ENCODE results near the gene CAPN5. TPM values are rescaled to one million over a fixed set of nuclear protein-coding genes. Genes with fewer than 3 reads are reported as not detected.

CAPN5 gene
- total RNA-seq, 1 donor from 2014 or later: 19.4 TPM

DNA sequence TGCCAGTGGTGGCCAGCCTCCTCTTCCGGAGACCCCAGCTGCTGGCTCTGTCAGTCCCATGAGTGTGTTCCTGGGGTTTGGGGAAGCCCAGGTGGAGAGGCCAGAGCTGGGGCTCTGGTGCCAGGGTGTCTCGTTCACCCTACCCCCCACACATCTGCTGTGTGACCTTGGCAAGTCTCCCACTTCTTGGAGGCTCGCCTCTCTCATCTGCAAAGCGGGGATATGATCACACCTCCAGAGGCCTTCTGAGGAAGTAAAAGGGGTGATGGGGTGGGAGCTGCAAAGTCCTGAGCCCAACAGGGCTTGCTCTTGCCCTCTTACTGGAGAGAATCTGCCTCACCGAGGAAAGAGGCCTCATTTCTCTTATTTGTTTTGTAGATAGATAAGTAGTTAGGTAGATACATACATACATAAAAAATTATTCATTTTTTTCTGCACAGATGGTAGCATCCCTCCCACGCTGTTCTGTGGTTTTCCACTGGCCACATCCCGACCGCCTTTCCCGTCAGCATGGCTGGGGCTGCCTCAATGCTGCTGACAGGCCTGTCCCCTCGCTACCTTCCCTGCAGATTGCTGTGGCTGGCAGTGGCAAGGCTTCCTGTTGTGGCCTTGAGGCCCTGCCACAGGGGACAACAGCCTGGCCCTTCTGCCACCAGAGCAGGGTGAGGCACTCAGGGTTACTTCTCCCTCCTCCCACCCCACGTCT lies 85.2 kb downstream of the CAPN5 start:
- DNase-seq (ENCODE audit: low read depth): no peak

GRCh38 chr11:77152846-77153245 lies 86.1 kb downstream of the CAPN5 start:
- DNase-seq (ENCODE audit: low read depth): no peak

DNA sequence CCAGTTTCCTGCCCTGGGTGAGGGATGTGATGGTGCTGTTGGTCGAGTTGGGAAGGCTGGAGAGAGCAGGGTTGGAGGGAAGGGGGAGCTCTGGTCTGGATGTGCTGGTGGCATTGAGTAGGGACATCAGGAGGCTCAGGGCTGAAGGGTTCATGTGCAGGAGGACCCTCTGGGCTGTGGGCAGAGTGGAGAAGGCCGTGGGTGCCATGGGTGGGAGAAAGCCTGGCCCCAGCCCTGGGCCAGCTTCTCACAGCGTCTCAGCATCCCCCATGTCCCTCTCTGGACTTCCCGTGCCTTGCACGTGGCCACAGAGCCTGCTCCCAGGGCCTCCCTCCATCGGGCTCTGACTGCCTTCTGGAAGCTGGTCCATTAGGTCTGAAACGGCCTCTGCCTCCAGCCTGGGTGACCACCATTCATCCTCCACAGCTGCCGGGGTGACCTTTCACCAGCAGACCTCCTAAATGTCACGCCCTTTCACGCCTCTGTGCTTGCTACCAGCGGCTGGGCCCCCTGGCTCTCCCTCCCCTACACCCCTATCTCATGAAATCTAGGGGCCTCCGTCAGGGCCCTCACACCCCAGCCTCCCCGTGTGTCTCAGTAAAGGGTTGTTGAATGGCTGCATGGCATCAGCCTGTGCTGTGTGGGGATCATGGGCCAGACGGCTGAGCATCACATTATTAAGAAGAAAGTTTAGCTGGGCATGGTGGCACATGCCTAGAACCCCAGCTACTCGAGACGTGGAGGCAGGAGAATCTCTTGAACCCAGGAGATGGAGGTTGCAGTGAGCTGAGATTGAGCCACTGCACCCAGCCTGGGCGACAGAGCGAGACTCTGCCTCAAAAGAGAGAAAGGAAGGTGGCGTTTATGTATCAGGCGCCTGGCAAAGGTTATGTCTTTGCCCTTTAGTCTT lies 86.8 kb downstream of the CAPN5 start:
- DNase-seq (ENCODE audit: low read depth): no peak

DNA sequence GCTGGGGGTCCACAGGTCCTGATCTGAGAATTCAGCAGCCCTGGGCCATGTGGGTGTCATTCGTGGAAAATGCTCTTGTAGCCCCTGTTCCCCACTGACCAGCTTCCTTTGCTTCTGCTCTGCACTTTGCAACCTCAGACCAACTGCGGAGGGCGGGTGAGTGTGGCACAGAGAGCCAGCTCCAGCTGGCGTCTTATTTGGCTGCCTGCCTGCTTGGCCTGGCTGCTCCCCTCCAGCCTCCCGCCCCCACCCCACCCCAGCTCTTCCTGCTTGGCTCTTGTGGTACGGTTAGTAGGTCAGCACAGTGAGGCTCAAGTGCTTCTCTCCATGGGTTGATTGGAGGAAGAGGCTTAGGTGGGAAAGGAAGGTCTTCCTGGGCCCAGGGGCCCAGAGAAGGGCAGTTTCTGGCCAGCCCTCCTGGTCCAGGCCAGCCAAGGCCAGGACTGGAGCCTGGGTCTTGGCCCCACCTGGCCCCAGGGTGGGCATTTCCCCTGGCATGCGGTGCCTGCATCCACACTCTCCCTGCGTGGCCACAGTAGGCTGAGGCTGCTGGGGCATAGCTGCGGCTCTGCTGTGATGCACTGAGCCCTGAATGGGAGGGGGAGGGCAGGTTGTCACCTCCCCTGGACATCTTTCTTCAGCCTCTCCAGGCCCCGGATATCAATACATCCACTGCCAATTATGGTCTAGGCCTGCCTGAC lies 87.8 kb downstream of the CAPN5 start:
- no peak for DNase-seq (ENCODE audit: low read depth)

DNA sequence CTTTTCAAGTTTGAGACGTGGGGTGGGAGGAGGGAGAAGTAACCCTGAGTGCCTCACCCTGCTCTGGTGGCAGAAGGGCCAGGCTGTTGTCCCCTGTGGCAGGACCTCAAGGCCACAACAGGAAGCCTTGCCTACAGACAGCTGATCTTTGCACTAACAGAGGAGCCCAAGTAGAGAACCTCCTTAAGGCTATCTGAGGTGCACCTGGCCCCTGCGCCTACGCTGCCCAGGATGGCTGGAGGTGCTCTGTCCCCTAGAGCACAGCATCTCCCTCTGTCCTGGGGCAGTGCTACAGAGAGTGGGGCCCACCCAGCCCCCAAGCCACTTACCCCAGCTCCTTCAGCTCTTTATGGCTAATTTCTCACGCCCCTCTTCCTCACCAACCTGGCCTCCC lies 88.3 kb downstream of the CAPN5 start:
- DNase-seq (ENCODE audit: low read depth): no peak

DNA sequence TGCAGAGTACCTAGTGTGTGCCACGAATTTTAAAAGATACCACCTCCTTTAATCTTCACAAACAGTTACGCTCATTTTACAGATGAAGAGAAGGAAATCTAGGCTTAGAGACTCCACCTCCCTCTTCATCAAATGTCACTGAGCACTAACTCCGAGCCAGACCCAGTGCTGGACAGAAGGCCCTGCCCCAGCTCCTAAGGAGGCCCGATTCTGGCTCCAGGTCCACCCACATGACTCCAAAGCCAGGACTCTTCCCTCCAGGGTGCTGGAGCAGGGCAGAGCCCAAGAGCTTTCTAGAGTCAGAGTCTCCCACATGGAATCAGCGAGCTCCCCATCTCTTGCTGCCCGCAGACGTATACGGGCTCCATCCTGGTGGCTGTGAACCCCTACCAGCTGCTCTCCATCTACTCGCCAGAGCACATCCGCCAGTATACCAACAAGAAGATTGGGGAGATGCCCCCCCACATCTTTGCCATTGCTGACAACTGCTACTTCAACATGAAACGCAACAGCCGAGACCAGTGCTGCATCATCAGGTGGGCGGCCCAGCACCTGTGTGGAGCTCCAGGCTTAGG lies 88.9 kb downstream of the CAPN5 start:
- DNase-seq (ENCODE audit: low read depth): no peak

DNA sequence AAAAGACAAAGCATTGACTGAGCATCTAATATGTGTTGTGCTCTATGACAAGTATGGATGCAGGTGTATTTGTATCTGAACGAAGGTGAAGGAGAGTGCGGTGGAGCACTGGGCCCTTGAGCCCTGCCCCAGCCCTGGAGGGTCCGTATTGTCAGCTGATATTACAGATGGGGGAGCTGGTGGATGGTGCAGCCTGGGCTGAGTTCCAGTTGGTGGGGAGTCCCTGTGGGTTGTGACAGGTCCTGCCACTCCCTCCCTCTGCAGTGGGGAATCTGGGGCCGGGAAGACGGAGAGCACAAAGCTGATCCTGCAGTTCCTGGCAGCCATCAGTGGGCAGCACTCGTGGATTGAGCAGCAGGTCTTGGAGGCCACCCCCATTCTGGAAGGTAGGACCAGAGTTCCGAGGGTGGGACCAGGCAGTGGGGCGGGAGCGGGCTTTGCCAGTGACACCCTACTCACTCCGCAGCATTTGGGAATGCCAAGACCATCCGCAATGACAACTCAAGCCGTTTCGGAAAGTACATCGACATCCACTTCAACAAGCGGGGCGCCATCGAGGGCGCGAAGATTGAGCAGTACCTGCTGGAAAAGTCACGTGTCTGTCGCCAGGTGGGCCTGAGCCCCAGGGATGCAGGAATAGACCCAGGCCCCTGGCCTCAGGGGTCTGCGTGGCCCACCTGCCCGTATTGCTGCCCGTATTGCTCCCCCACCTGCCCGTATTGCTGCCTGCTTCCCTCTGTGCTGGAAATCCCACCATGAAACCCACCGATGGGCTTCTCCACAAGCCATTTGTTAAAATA lies 89.8 kb downstream of the CAPN5 start:
- DNase-seq (ENCODE audit: low read depth): no peak

- no peak for DNase-seq (ENCODE audit: low read depth)
Observed at GRCh38 chr11:77158041-77158695, 91.4 kb downstream of the CAPN5 start.

GRCh38 chr11:77159219-77159936 lies 92.6 kb downstream of the CAPN5 start:
- no peak for DNase-seq (ENCODE audit: low read depth)

DNA sequence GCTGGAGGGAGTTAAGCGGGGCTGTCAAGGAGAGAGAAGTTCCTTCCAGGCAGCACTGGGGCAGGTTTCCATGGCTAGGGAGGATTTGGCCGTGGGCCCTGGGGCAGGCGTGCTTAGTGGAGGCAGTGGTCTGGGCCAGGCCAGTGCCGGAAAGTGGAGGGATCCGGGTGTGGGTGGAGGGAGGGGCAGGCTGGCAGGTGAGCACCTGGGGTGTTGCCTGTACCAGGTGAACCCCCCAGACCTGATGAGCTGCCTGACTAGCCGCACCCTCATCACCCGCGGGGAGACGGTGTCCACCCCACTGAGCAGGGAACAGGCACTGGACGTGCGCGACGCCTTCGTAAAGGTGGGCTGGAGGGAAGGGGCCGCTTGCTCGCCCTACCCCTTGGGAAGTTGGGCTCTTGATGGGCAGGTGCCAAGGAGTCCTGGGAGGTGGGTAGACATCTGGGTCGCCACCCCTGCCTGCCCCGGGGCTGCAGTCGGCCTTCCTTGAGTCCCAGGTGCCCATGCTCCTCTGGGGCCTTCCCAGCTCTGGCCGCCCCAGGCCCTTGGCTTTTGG lies 93.2 kb downstream of the CAPN5 start:
- DNase-seq (ENCODE audit: low read depth): no peak

GRCh38 chr11:77163271-77163670 lies 96.5 kb downstream of the CAPN5 start:
- DNase-seq (ENCODE audit: low read depth): no peak

GRCh38 chr11:77165066-77165465 lies 98.3 kb downstream of the CAPN5 start:
- no peak for DNase-seq (ENCODE audit: low read depth)

DNA sequence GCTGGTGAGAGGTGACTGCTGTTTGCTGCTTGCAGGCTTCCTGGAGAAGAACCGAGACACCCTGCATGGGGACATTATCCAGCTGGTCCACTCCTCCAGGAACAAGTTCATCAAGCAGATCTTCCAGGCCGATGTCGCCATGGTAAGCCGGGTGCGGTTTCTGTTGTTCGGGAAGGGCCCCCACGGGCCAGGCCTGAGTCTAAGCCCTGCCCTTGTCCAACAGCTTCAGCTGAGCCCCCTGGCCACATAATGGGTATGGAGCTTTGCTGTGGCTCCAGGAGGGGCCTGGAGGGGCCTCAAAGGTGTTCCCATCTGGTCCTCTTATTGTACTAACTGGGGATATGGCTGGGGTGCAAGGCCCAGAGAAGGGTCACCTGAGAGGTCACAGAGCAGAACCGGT lies 99.2 kb downstream of the CAPN5 start:
- DNase-seq (ENCODE audit: low read depth): no peak

DNA sequence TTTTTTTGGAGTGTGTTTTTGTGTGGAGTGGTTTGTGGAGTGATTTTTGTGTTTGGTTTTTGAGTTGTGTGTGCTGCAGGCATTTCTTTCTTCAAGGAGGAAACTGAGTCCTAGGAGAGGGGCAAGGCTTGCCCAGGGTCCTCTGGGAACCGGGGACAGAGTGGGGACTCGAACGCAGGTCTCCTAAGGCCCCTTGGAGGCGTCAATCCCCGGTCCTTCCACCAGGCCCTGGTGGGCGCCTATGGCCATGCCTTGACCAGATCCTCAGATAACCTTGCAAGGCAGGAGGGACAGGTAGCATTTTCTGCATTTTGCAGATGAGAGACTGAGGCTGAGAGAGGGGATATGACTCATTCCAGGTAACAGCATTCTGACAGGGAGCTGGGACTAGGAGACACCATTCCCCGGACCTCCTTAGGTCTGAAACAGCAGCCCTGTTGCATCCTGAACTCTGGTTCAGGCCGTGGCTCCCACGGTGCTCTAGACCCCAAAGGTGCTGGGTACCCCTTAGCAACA lies 100.4 kb downstream of the CAPN5 start:
- DNase-seq (ENCODE audit: low read depth): no peak

- DNase-seq (ENCODE audit: low read depth): no peak
Observed at GRCh38 chr11:77167791-77168190, 101.0 kb downstream of the CAPN5 start.

DNA sequence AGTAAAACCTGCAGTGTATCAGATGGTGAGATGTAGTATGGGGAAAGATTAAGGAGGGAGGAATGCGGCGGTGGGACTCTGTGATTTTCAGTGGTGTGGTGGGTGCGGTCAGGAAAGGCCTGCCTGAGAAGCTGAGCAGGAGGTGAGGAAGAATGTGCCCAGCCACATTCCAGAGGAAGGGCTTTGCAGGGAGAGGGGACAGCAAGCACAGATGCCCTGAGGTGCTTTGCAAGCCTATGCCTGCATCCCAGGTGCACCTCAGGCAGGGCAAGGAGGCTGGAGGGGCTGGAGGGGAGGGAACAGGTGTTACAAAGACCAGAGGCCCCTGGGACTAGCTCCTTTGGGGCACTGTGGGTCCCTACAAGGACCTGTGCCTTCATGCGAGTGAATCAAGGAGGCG lies 103.3 kb downstream of the CAPN5 start:
- DNase-seq (ENCODE audit: low read depth): no peak

DNA sequence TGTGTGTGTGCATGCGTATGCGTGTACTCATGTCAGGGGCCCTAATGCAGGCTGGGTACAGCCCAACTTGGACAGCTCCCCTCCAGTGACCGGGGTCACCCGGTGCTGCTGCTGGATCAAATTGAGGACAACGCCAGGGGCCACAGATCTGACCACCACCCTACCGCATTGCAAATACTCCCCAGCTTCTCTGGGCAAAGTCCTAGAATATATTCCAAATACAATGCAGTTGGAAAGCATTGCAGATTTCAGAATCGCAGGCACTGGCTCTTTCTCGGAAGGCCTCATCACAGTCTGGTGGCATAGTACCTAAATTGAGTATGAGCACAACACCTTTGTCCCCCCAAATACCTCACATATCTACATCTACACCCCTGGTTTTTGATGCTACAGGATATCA lies 104.5 kb downstream of the CAPN5 start:
- DNase-seq (ENCODE audit: low read depth): no peak

DNA sequence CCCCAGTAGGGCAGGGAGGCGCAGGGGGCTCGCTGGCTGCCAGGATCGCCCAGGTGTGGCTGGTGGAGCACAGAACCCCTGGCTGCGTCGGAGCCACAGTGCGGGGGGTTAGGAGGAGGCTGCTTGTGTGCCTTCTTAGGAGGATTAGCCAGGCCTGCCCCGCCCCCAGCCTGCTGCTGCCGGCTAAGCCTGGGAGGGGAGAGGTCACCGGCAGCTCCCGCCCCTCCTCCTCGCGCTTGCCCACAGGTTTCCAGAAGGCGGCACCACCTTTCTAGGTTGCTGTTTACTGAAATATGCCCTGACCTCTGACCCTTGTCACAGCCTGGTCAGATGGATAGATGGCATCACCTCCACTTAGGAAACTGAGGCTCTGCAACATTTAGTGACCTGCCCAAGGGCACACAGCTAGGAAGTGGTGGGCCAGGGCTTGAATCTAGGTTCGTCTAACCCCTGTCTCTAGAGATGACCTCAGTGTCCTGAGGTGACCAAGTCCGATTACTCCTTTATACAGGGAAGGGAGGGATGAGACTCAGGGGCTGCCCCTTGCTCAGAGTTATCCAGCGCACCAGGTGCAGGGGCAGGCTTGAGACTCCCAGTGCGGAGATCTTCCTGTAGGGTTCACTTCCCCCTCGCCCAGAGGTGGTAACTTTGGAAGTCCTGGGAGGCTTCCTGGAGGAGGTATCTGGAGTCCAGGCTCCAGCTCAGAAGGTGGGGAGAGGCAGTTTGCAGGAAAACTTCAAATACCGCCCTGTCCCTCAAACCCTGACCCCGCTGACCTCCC lies 105.3 kb downstream of the CAPN5 start:
- DNase-seq (ENCODE audit: low read depth): no peak

GRCh38 chr11:77172666-77172982 lies 105.9 kb downstream of the CAPN5 start:
- DNase-seq (ENCODE audit: low read depth): no peak
